ENCODE results near the gene MAP4K3. TPM values are rescaled to one million over a fixed set of nuclear protein-coding genes. Genes with fewer than 3 reads are reported as not detected.

MAP4K3 gene
- total and polyA plus RNA-seq, 9 of the 15 experiments (the other 6 are each of a cell fraction or from before 2014, with no cell fraction given): 3.1 to 30.0 (median 16.9) TPM

DNA sequence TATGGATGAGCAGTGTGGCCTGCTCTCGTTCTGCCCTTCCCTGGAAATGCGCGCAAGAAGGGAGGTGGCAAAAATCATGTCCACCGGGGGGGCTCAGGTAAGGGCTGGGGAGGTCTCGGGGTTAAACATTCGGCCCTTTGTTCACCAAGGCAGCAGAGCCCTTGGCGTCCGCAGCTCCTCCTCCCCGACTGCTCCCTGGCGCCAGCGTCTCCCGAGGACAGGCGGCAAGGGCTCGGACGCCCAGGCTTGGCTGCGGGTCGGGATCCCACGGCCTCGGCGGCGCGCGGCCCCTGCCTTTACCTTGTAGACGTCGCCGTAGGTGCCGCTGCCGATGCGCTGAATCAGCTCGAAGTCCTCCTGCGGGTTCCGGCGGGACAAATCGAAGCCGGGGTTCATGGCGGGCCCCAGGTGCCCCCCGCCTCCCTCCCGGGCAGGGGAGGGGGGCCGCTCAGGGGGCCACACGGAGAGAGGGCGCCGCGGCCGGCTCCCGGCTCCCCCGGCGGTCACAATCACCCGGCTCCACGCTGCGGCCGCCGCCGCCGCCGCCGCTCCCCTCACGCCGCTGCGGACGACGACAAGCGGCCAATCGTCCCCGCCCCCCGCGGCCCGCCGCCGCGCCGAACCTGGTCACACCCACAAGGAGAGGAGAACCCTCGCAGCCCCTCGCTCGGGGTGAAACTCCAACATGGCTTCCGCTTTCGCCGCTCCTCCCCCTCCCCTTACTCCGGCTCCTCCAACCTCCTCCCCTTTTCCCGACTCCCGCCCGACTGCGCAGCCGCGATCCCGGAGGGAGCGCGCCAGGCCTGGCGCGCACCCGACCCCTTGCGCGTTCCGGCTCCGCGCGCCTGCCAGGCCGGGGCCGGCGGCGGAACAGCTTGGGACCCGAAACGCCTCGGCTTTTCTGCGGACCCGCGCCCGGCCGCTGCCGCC, at the start of gene MAP4K3 (continued):
- no peak for TF ChIP-seq ZNF518B (CRISPR knock-in tag; IDR thresholded peaks at IDR 0.05)
- no peak for TF ChIP-seq TEAD2 (tag; IDR thresholded peaks at IDR 0.05)
- peak; percentile 46; the same call in 1 of the 2 replicates for TF ChIP-seq ZBTB9 (CRISPR knock-in tag; IDR thresholded peaks at IDR 0.05)
- peak; percentile 31; the same call in 1 of the 2 replicates for TF ChIP-seq MAX (CRISPR knock-in tag; IDR thresholded peaks at IDR 0.05)
- TF ChIP-seq ZFP1 (CRISPR knock-in tag; IDR thresholded peaks at IDR 0.05): no peak
- TF ChIP-seq MAZ (CRISPR knock-in tag; conservative IDR thresholded peaks at IDR 0.05 in 1 of 2, IDR thresholded peaks at IDR 0.05 in 1 of 2): peak; percentile 50 to 87; a peak in 3 of 4 replicates
- no peak for TF ChIP-seq ZNF318 (IDR thresholded peaks at IDR 0.05; ENCODE audit: borderline replicate concordance in 1 of 2, low read depth in 1 of 2)
- no peak; the same call in 1 of the 2 replicates for TF ChIP-seq NFIC (IDR thresholded peaks at IDR 0.05)
- TF ChIP-seq LCOR (CRISPR knock-in tag; IDR thresholded peaks at IDR 0.05): no peak
- TF ChIP-seq DMBX1 (CRISPR knock-in tag; IDR thresholded peaks at IDR 0.05; ENCODE audit: borderline replicate concordance): peak; percentile 59; the same call in 1 of the 2 replicates
- TF ChIP-seq SUPT5H (IDR thresholded peaks at IDR 0.05): no peak; the same call in 1 of the 2 replicates
- TF ChIP-seq ELF2 (CRISPR knock-in tag; IDR thresholded peaks at IDR 0.05): no peak
- TF ChIP-seq NCOA4 (IDR thresholded peaks at IDR 0.05; ENCODE audit: partially characterized antibody): no peak
